Middle frontal gyrus (tissue), 1 donor: ENCODE data around the gene BRSK2.
A peak's percentile ranks its signal among the peaks of the same experiment; 100 is the strongest.
"Not testable (repeated sequence)": the region's sequence is repeated elsewhere in the genome, so short reads cannot be mapped to it uniquely, and the experiment has no call there.

ENCODE experiments used
- DNase-seq: peaks from one replicate; pipeline ENCODE4 v3.0.0-alpha.2; 2015; ENCODE audit warnings: low spot score; ENCODE audit errors: extremely low spot score

Gene BRSK2

DNA sequence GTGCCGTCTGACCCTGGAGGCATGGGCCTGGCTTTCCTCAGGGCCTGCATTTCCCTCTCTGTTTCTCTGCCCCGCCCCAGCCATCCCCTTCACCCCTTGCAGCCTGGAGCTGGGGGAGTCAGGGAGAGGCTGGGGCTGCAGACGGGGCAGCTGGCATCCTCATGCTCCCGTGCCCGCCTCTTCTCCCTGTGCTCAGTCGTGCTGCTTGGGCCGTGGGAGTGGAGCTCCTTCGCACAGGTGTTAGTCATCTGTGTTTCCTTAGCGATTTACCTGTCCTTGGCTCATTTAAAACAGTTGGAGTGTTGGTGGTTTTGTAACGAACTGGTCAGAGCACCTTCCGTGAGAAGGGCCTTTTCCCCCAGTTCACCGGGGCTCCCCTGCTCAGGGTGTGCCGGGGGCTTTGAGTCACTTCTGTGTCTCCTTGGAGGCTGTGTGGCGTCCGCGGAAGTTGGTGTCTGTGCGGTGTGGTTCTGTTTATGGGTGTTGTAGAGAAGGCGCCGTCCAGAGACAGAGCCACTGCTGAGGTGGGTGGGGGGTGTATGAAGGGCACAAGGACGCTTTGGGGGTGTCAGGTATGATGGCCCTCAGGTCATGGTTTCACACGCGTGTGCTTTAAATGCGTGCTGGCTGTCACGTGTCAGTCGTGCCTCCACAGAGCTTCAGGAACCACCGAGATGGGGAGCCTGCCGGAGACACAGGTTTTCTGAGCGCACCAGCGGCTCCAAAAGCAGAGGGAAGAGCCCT lies 19.5 kb downstream of the BRSK2 start:
- no peak for DNase-seq

- DNase-seq, result not testable (repeated sequence)
Observed at GRCh38 chr11:1409852-1410125, 20.1 kb downstream of the BRSK2 start.

- DNase-seq, result no peak
Observed at GRCh38 chr11:1410366-1411291, 20.9 kb downstream of the BRSK2 start.

DNA sequence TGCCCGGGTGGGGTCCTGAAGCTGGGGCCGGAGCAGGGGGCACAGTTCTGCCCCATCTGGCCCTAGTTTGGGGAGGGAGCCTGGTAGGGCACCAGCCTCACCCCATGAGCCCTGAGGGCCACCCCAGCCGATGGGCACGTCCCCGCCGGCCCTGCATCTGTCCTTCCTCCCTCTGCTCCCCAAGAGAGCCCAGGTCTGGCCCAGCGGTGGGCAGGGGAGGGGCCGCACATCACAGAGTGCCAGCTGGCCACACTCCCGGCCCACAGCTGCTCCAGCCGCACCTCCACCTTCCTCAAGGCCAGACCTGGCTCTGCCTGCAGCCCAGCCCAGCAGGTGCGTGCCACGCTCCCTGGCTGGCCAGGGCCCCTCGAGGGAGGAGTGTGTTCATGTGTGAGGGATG lies 21.6 kb downstream of the BRSK2 start:
- DNase-seq, result no peak

- not testable (repeated sequence) for DNase-seq
Observed at GRCh38 chr11:1411739-1412138, 22.0 kb downstream of the BRSK2 start.

DNA sequence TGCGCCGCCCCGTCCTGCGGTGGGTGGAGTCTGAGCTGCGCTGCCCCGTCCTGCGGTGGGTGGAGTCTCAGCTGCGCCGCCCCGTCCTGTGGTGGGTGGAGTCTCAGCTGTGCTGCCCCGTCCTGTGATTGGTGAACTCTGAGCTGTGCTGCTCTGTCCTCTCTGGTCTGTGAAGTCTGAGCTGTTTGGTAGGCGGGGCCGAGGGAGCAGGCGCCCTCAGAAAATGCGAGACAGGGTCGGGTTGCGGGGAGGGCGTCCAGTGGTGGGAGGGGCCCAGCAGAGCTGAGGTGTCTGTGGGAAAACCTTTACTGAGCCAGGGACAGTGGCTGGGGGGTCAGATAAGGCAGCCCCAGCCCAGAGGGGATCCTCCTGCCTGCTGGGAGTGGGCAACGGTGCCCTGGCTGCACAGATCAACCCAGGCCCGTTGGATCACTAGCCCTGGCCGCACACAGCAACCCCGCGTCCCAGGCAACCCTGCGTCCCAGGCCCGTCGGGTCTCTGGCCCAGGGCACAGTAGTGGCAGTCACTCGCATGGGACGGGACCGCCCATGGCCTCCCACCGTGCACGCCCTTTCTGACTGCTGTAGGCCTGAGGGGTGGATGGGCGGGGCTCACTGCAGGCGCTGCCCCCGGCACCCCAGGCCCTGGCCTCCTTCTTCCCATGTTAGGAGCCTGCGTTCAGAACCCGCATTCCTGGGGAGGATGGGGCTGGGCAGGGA lies 22.8 kb downstream of the BRSK2 start:
- no peak for DNase-seq

GRCh38 chr11:1414650-1415049 lies 24.9 kb downstream of the BRSK2 start:
- no peak for DNase-seq

GRCh38 chr11:1415631-1416030 lies 25.9 kb downstream of the BRSK2 start:
- no peak for DNase-seq

DNA sequence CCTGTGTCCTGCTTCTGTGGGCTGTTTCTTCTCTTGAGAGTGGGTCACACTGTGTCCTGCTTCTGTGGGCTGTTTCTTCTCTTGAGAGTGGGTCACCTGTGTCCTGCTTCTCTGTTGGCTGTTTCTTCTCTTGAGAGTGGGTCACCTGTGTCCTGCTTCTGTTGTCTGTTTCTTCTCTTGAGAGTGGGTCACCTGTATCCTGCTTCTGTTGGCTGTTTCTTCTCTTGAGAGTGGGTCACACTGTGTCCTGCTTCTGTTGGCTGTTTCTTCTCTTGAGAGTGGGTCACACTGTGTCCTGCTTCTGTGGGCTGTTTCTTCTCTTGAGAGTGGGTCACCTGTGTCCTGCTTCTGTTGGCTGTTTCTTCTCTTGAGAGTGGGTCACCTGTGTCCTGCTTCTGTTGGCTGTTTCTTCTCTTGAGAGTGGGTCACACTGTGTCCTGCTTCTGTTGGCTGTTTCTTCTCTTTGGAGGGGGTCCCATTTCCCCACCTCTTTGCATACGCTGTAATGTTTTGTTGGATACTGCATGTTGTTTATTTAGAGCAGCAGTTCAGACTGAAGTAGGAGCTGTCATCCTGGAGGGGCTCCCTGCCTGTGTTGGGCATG lies 28.6 kb downstream of the BRSK2 start:
- DNase-seq, result not testable (repeated sequence)

DNA sequence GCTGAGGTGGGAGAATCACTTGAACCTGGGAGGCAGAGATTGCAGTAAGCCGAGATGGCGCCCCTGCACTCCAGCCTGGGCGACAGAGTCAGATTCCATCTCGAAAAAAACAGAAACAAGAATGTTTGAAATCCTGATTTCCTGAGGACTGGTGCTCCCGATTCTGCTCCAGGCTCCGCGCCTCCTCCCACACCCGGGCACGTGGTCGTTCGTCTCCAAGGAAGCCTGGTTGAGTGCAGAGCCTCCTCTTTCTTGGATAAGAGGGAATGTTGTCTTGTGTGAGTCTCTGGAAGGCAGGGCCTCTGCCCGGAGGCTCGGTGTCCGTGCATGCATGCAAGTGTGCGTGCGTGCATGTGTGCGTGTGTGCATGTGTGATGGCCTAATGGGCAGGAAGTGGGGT lies 30.1 kb downstream of the BRSK2 start:
- peak; percentile 37 for DNase-seq

DNA sequence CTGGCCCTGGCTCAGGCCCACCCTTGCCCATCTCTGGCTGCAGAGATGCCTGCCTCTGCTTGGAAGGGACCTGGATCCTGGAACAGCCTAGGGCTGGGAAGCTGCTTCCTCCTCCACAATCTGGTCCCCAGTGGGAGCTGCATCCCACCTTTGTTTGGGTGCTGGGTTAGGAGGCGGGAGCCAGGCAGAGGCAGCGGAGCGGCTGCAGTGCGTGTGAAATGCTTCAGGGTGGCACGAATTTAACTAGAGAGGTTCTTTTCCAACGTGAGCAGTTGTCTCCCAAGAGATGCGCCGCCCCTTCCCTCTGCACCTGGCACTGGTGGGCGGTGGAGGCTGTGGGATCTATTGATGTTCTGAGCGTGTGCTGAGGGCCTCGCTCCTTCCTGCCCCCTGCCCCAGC lies 31.6 kb downstream of the BRSK2 start:
- no peak for DNase-seq

DNA sequence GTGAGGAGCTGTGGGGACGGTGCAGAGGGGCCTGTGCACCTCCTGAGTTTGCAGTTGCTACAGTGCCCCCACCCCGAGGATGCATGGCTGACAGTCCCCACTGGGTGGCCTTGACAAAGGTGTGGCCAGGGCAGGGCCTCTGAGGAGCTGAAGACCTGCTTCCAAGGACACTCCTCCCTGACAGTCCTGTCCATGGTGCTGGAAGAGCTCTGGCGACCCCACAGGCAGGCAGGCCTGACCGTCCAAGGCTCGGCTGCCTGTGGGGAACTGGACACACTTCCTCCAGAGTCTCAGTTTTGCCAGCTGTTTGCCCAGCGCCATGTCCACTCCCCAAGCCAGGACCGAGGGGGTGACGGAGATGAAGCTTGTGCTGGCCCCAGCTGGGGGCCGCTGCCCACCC lies 32.7 kb downstream of the BRSK2 start:
- no peak for DNase-seq

- DNase-seq, result no peak
Observed at GRCh38 chr11:1422981-1423380, 33.2 kb downstream of the BRSK2 start.

GRCh38 chr11:1423406-1423805 lies 33.7 kb downstream of the BRSK2 start:
- not testable (repeated sequence) for DNase-seq

DNA sequence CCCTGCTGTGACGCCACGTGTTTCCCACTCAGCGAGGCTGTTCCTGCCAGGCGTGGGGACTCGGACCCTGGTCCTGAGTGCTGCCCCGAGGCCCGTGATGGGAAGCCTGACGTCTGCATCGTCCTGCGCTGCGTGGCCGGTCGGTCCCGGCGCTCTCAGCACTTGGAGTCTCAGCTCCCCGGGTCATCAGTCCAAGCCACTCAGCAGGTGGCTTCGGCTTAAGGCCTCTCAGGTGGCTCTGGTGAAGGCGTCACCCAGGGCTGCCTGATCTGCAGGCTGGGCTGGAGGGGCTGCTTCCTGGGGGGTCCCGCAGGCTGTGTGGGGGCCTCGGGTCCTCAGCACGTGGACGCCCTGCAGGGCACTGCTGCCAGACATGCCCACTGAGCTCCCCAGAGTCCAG lies 35.3 kb downstream of the BRSK2 start:
- no peak for DNase-seq

DNA sequence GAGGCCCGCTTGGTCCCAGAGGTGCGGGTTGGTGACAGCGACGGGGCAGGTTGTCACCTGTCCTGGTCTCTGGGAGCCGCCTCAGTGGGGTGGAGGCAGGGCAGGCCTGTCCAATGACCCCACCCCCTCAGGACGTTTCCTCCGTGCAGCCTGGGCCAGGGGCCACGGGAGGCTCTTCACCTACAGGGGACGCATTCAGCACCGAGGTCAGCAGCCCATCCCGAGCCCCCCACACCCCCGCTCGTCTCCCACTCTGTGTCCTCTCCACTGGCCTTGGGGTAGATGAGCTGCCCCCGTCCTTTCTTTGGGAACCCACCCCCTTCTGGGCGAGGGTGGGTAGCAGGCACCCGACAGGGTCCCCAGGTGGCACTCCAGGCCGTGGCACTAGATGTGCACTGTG lies 35.7 kb downstream of the BRSK2 start:
- no peak for DNase-seq

DNA sequence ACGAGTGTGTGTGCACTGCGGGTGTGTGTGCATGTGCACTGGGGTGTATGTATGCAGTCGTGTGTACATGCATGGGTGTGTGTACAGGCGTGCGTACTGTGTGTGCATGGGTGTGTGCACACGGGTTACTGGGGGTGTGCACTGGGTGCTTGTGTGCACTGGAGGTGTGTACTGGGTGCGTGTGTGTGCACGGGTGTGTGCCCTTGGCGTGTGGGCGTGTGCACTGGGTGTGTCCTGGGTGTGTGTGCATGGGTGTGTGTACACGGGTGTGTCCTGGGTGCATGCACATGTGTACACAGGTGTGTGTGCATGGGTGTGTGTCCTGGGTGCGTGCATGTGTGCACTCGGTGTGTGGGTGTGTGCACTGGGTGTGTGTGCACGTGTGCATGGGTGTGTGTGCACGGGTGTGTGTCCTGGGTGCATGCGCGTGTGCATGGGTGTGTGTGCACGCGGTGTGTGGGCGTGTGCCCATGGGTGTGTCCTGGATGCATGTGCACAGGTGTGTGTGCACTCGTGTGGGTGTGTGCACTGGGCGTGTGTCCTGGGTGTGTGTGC lies 39.1 kb downstream of the BRSK2 start:
- DNase-seq, result no peak

GRCh38 chr11:1433568-1433967 lies 43.8 kb downstream of the BRSK2 start:
- DNase-seq, result no peak

GRCh38 chr11:1433977-1434640 lies 44.4 kb downstream of the BRSK2 start:
- DNase-seq, result no peak

DNA sequence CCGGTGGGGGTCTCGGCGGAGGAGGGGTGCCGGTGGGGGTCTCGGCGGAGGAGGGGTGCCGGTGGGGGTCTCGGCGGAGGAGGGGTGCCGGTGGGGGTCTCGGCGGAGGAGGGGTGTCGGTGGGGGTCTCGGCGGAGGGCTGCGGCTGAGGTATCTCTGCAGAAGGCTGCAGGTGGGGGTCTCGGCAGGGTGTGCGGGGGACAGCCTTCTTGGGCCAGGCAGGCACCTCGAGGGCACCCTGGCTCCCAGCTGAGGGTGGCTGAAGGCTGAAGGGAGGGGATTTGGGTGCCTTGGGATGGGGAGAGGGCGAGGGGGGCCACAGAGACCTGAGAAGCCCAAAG lies 45.7 kb downstream of the BRSK2 start:
- DNase-seq, result not testable (repeated sequence)
